Activated CD4-positive, alpha-beta T cell treated with anti-CD3 and anti-CD28 coated beads, Interleukin-2, Interleukin-4, amounts not matched to agents 100 ng/mL and 50 ng/mL, durations not matched to agents 16 hours and 8 hours (primary cell): Measurements from ENCODE around the gene PNMA1.

Experiments
- DNase-seq: peaks from one replicate; pipeline ENCODE4 v3.0.0-alpha.2; 2020; ENCODE audit warnings: low spot score

The PNMA1 gene

GRCh38 chr14:73750531-73750901, 36.3 kb upstream of the PNMA1 start:
- no peak for DNase-seq

GRCh38 chr14:73749706-73750530, 35.7 kb upstream of the PNMA1 start:
- no peak for DNase-seq

- DNase-seq, result no peak
Measured at GRCh38 chr14:73748858-73749357, 34.7 kb upstream of the PNMA1 start.

- DNase-seq, result no peak
Measured at GRCh38 chr14:73747379-73748211, 33.4 kb upstream of the PNMA1 start.

- no peak for DNase-seq
Measured at GRCh38 chr14:73746520-73747378, 32.6 kb upstream of the PNMA1 start.

- DNase-seq, result no peak
Measured at GRCh38 chr14:73745571-73746519, 31.7 kb upstream of the PNMA1 start.

GRCh38 chr14:73744874-73745529, 30.8 kb upstream of the PNMA1 start:
- DNase-seq, result no peak

GRCh38 chr14:73744175-73744867, 30.1 kb upstream of the PNMA1 start:
- no peak for DNase-seq

- peak; percentile 81 for DNase-seq
Measured at GRCh38 chr14:73743431-73743931, 29.3 kb upstream of the PNMA1 start.

- DNase-seq, result no peak
Measured at GRCh38 chr14:73742520-73743238, 28.5 kb upstream of the PNMA1 start.

GRCh38 chr14:73741876-73742519, 27.8 kb upstream of the PNMA1 start:
- peak; percentile 64 for DNase-seq

- DNase-seq, result peak; percentile 88
Measured at GRCh38 chr14:73741386-73741875, 27.2 kb upstream of the PNMA1 start.

GRCh38 chr14:73740618-73741326, 26.6 kb upstream of the PNMA1 start:
- no peak for DNase-seq

GRCh38 chr14:73739899-73740617, 25.9 kb upstream of the PNMA1 start:
- no peak for DNase-seq

- no peak for DNase-seq
Measured at GRCh38 chr14:73739174-73739898, 25.2 kb upstream of the PNMA1 start.

- no peak for DNase-seq
Measured at GRCh38 chr14:73738518-73739173, 24.5 kb upstream of the PNMA1 start.
